ENCODE results near the gene TMEM232. TPM values are rescaled to one million over a fixed set of nuclear protein-coding genes. Genes with fewer than 3 reads are reported as not detected.

TMEM232 gene
- total RNA-seq, 2 donors from 2014 or later, result 3.9 to 4.2 TPM

GRCh38 chr5:110754181-110754580 lies 27.7 kb upstream of the TMEM232 start:
- Mint-ChIP-seq H3K9me3 (no peaks in the 10 kb centered on the region), H3K36me3 (ENCODE audit: low read depth) (peaks cover 9% of the 10 kb centered on the region), H3K4me3 (no peak overlapping the region), H3K27ac (peak overlapping the region; percentile 71), H3K4me1 (no peaks in the 10 kb centered on the region), H3K27me3 (ENCODE audit: insufficient read depth) (no peaks in the 10 kb centered on the region)
- Histone ChIP-seq H3K9me3 (ENCODE audit: control insufficient read depth, low read length) (no peaks in the 10 kb centered on the region), H3K4me1 (ENCODE audit: control insufficient read depth, insufficient read depth, low read length) (no peaks in the 10 kb centered on the region), H3K27me3 (ENCODE audit: control insufficient read depth, insufficient read depth, low read length, poor library complexity, severe bottlenecking) (no peaks in the 10 kb centered on the region), H3K4me3 (ENCODE audit: low read length) (no peak overlapping the region), H3K36me3 (ENCODE audit: control insufficient read depth, insufficient read depth, low read length) (peaks cover 40% of the 10 kb centered on the region), H3K27ac (ENCODE audit: low read depth, low read length) (no peak overlapping the region), H3K9ac (ENCODE audit: extremely low read depth, low read length, poor library complexity, severe bottlenecking) (no peak overlapping the region)
- no peak for DNase-seq
- no peak for TF ChIP-seq CTCF (conservative IDR thresholded peaks at IDR 0.05)

GRCh38 chr5:110753600-110753999 lies 27.1 kb upstream of the TMEM232 start:
- Histone ChIP-seq H3K36me3 (ENCODE audit: control insufficient read depth, insufficient read depth, low read length) (peaks cover 39% of the 10 kb centered on the region), H3K4me3 (ENCODE audit: low read length) (no peak overlapping the region), H3K27me3 (ENCODE audit: control insufficient read depth, insufficient read depth, low read length, poor library complexity, severe bottlenecking) (no peaks in the 10 kb centered on the region), H3K27ac (ENCODE audit: low read depth, low read length) (no peak overlapping the region), H3K9ac (ENCODE audit: extremely low read depth, low read length, poor library complexity, severe bottlenecking) (no peak overlapping the region), H3K4me1 (ENCODE audit: control insufficient read depth, insufficient read depth, low read length) (no peaks in the 10 kb centered on the region), H3K9me3 (ENCODE audit: control insufficient read depth, low read length) (no peaks in the 10 kb centered on the region)
- Mint-ChIP-seq H3K36me3 (ENCODE audit: low read depth) (peaks cover 10% of the 10 kb centered on the region), H3K27ac (no peak overlapping the region), H3K4me3 (no peak overlapping the region), H3K9me3 (no peaks in the 10 kb centered on the region), H3K27me3 (ENCODE audit: insufficient read depth) (no peaks in the 10 kb centered on the region), H3K4me1 (no peaks in the 10 kb centered on the region)
- no peak for TF ChIP-seq CTCF (conservative IDR thresholded peaks at IDR 0.05)
- DNase-seq, result no peak
- 90 to 100% methylated on average over 1 to 2 of the region's 2 CpGs for WGBS, 2 experiments (ENCODE audit: insufficient coverage in 1 of 2, insufficient read length in 1 of 2)

GRCh38 chr5:110752953-110753352 lies 26.5 kb upstream of the TMEM232 start:
- Histone ChIP-seq H3K4me1 (ENCODE audit: control insufficient read depth, insufficient read depth, low read length) (no peaks in the 10 kb centered on the region), H3K36me3 (ENCODE audit: control insufficient read depth, insufficient read depth, low read length) (peaks cover 36% of the 10 kb centered on the region), H3K9me3 (ENCODE audit: control insufficient read depth, low read length) (no peaks in the 10 kb centered on the region), H3K27me3 (ENCODE audit: control insufficient read depth, insufficient read depth, low read length, poor library complexity, severe bottlenecking) (no peaks in the 10 kb centered on the region), H3K9ac (ENCODE audit: extremely low read depth, low read length, poor library complexity, severe bottlenecking) (no peak overlapping the region), H3K4me3 (ENCODE audit: low read length) (no peak overlapping the region), H3K27ac (ENCODE audit: low read depth, low read length) (no peak overlapping the region)
- no peak overlapping the region for H3K27ac Mint-ChIP-seq
- no peak for DNase-seq
- peaks cover 12% of the 10 kb centered on the region for H3K36me3 Mint-ChIP-seq (ENCODE audit: low read depth)
- H3K4me1 Mint-ChIP-seq, result no peaks in the 10 kb centered on the region
- TF ChIP-seq CTCF (conservative IDR thresholded peaks at IDR 0.05), result no peak
- no peaks in the 10 kb centered on the region for H3K9me3 Mint-ChIP-seq
- no peaks in the 10 kb centered on the region for H3K27me3 Mint-ChIP-seq (ENCODE audit: insufficient read depth)
- WGBS, 2 experiments (ENCODE audit: insufficient coverage in 1 of 2, insufficient read length in 1 of 2), result 95 to 100% methylated on average over 1 of the region's 1 CpG
- no peak overlapping the region for H3K4me3 Mint-ChIP-seq

Data from endodermal cell (in vitro differentiated cells).